ENCODE results near the gene KIAA1210.

Gene KIAA1210

DNA sequence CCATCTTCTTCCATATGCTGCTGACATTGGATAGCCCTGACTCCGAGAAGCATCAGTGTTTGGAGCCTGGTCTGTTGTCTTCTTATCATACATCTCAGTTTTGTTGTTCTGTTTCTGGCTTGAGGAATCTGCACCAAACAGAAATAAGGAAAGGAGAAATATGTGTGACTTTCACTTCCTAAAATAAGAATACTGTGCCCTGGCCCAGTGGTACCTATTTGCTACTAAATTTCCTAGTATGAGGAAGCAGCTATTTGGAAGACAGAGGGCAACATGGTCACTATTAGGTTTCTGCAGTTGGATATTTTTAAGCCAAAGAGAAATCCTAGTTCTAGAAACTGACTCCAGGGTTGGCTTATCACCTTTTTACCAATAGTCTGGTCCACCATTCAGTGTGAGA lies 38.0 kb downstream of the KIAA1210 start:
- no peak overlapping the region for H3K4me3 ChIP-seq (ENCODE audit: low read depth, low read length)
- TF ChIP-seq, protein P1, sequence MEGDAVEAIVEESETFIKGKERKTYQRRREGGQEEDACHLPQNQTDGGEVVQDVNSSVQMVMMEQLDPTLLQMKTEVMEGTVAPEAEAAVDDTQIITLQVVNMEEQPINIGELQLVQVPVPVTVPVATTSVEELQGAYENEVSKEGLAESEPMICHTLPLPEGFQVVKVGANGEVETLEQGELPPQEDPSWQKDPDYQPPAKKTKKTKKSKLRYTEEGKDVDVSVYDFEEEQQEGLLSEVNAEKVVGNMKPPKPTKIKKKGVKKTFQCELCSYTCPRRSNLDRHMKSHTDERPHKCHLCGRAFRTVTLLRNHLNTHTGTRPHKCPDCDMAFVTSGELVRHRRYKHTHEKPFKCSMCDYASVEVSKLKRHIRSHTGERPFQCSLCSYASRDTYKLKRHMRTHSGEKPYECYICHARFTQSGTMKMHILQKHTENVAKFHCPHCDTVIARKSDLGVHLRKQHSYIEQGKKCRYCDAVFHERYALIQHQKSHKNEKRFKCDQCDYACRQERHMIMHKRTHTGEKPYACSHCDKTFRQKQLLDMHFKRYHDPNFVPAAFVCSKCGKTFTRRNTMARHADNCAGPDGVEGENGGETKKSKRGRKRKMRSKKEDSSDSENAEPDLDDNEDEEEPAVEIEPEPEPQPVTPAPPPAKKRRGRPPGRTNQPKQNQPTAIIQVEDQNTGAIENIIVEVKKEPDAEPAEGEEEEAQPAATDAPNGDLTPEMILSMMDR (IDR thresholded peaks at IDR 0.05; ENCODE audit: low read depth, low read length) = no peak
- DNase-seq (ENCODE audit: low read depth, low spot score) = no peak
- in situ Hi-C loops (cut with HindIII; ENCODE audit: low sequenced_read_pairs) = no loop called here

GRCh38 chrX:119087121-119087520 lies 40.5 kb downstream of the KIAA1210 start:
- TF ChIP-seq, protein P1 (IDR thresholded peaks at IDR 0.05; ENCODE audit: low read depth, low read length) = no peak
- no peak for DNase-seq (ENCODE audit: low read depth, low spot score)
- in situ Hi-C loops (cut with HindIII; ENCODE audit: low sequenced_read_pairs) = no loop called here
- no peak overlapping the region for H3K4me3 ChIP-seq (ENCODE audit: low read depth, low read length)

DNA sequence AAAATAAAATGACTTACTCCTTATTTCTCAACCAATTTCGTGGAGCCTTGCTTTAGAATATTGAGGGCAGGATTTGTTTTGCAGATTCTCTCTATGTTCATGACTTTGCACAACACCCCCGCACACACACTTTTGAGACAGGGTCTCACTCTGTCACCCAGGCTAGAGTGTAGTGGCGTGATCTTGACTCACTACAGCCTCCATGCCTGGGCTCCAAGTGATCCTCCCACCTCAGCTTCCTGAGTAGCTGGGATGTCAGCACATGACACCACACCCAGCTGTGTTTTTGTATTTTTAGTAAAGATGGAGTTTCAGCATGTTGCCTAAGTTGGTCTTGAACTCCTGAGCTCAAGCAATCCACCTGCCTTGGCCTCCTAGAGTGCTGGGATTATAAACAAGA lies 42.8 kb downstream of the KIAA1210 start:
- DNase-seq (ENCODE audit: low read depth, low spot score) = no peak
- no peak overlapping the region for H3K4me3 ChIP-seq (ENCODE audit: low read depth, low read length)
- TF ChIP-seq, protein P1 (IDR thresholded peaks at IDR 0.05; ENCODE audit: low read depth, low read length) = no peak
- in situ Hi-C loops (cut with HindIII; ENCODE audit: low sequenced_read_pairs) = no loop called here

- no peak for DNase-seq (ENCODE audit: low read depth, low spot score)
These were observed 45.3 kb downstream of the KIAA1210 start for GRCh38 chrX:119082278-119082677.

DNA sequence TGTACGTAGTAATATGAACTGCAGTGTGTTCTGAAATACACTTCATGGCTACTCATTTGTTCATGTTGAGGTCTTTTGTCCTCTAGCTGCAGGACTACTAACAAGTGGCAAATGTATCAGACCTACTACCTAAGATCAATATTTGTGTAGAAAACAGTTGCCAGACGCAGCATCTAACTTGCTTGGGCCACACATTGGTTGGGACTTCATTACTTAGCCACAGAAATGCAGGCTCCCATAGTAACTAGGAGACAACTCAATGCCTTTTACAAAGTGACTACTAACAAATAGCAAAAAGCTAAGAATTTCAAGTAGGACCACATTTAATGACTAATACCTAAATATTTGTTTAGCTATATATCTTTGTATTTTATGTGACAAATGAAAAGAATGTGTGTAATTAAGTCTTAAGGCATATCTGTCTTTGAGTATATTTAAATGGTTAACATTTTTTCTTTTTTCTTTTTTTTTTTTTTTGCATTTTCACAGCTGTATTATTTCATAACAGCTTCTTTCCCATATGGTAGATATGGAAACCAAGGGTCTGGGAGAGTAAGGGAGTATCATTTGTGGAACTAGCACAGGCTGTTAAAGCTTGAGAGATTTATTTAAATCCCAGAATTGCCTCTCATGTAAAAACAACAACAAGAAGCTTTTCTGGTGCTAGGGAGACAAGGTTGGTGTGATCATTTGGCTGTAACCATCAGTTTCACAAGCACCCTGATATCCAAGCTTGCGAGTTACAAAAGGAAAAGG lies 52.2 kb downstream of the KIAA1210 start:
- DNase-seq (ENCODE audit: low read depth, low spot score) = no peak
- no peak overlapping the region for H3K4me3 ChIP-seq (ENCODE audit: low read depth, low read length)
- TF ChIP-seq, protein P1 (IDR thresholded peaks at IDR 0.05; ENCODE audit: low read depth, low read length) = no peak
- in situ Hi-C loops (cut with HindIII; ENCODE audit: low sequenced_read_pairs) = no loop called here

More at GRCh38 chrX:119082278-119082677, 45.3 kb downstream of the KIAA1210 start:
- H3K4me3 ChIP-seq (ENCODE audit: low read depth, low read length) = no peak overlapping the region
- in situ Hi-C loops (cut with HindIII; ENCODE audit: low sequenced_read_pairs) = no loop called here
- TF ChIP-seq, protein P1 (IDR thresholded peaks at IDR 0.05; ENCODE audit: low read depth, low read length) = no peak

GRCh38 chrX:119073911-119074310 lies 53.7 kb downstream of the KIAA1210 start:
- no peak overlapping the region for H3K4me3 ChIP-seq (ENCODE audit: low read depth, low read length)
- DNase-seq (ENCODE audit: low read depth, low spot score) = no peak
- TF ChIP-seq, protein P1 (IDR thresholded peaks at IDR 0.05; ENCODE audit: low read depth, low read length) = no peak
- in situ Hi-C loops (cut with HindIII; ENCODE audit: low sequenced_read_pairs) = no loop called here

Data from astrocyte of the spinal cord (primary cell).